ENCODE measurements around the gene INTS13.
"Not testable (repeated sequence)": the region's sequence is repeated elsewhere in the genome, so short reads cannot be mapped to it uniquely, and the experiment has no call there.

Gene INTS13

GRCh38 chr12:26867080-26867479 lies 70.7 kb downstream of the INTS13 start:
- TF ChIP-seq CTCF (IDR thresholded peaks at IDR 0.05; ENCODE audit: low read depth, low read length, missing control alignments) = no peak
- in situ Hi-C loops (cut with HindIII; ENCODE audit: low sequenced_read_pairs) = no loop called here
- DNase-seq (ENCODE audit: low read depth) = no peak
- H3K4me3 ChIP-seq (ENCODE audit: low read depth, low read length) = no peak overlapping the region

- no peak for DNase-seq (ENCODE audit: low read depth)
- TF ChIP-seq CTCF (IDR thresholded peaks at IDR 0.05; ENCODE audit: low read depth, low read length, missing control alignments) = peak; percentile 43
- in situ Hi-C loops (cut with HindIII; ENCODE audit: low sequenced_read_pairs) = no loop called here
- no peak overlapping the region for H3K4me3 ChIP-seq (ENCODE audit: low read depth, low read length)
Observed at GRCh38 chr12:26863515-26863914, 74.3 kb downstream of the INTS13 start.

- DNase-seq (ENCODE audit: low read depth); H3K4me3 ChIP-seq (ENCODE audit: low read depth, low read length); in situ Hi-C loops (cut with HindIII; ENCODE audit: low sequenced_read_pairs): not testable (repeated sequence)
Observed at GRCh38 chr12:26862787-26863186, 75.0 kb downstream of the INTS13 start.

GRCh38 chr12:26861690-26862089 lies 76.1 kb downstream of the INTS13 start:
- no peak for TF ChIP-seq CTCF (IDR thresholded peaks at IDR 0.05; ENCODE audit: low read depth, low read length, missing control alignments)
- DNase-seq (ENCODE audit: low read depth) = no peak
- no peak overlapping the region for H3K4me3 ChIP-seq (ENCODE audit: low read depth, low read length)
- in situ Hi-C loops (cut with HindIII; ENCODE audit: low sequenced_read_pairs) = no loop called here

GRCh38 chr12:26857465-26858176 lies 80.2 kb downstream of the INTS13 start:
- in situ Hi-C loops (cut with HindIII; ENCODE audit: low sequenced_read_pairs) = no loop called here
- H3K4me3 ChIP-seq (ENCODE audit: low read depth, low read length) = no peak overlapping the region
- TF ChIP-seq CTCF (IDR thresholded peaks at IDR 0.05; ENCODE audit: low read depth, low read length, missing control alignments) = no peak
- no peak for DNase-seq (ENCODE audit: low read depth)

GRCh38 chr12:26855337-26855736 lies 82.4 kb downstream of the INTS13 start:
- in situ Hi-C loops (cut with HindIII; ENCODE audit: low sequenced_read_pairs) = no loop called here
- TF ChIP-seq CTCF (IDR thresholded peaks at IDR 0.05; ENCODE audit: low read depth, low read length, missing control alignments) = no peak
- no peak overlapping the region for H3K4me3 ChIP-seq (ENCODE audit: low read depth, low read length)
- DNase-seq (ENCODE audit: low read depth) = no peak

All from astrocyte of the cerebellum (primary cell).